AG04450 (cell line): ENCODE results near the gene ACOXL. TPM values are rescaled to one million over a fixed set of nuclear protein-coding genes. Genes with fewer than 3 reads are reported as not detected.

Experiments
- CTCF ChIA-PET: fragments of 300-600, 350-600 bp; formaldehyde crosslinking; extraction: SDS; loops from one replicate; lab custom pipeline; 2022; ENCODE audit warnings: antibody characterized with exemption, inconsistent platforms; lab: Charles Lee
- POLR2A ChIA-PET: fragments of 350-600 bp; formaldehyde crosslinking; extraction: SDS; loops from one replicate; lab custom pipeline; 2021; ENCODE audit warnings: antibody characterized with exemption, inconsistent platforms; lab: Yijun Ruan, JAX
- DNase-seq: peaks from one replicate; pipeline ENCODE4 v3.0.0-alpha.2; 2011; ENCODE audit warnings: low read depth, low spot score
- H3K27ac ChIP-seq: one replicate; pipeline ENCODE4 v1.5.1; 2012; ENCODE audit warnings: low read depth, low read length, control low read depth
- H3K27me3 ChIP-seq: one replicate; pipeline ENCODE4 v1.6.0; 2012; ENCODE audit warnings: low read length; ENCODE audit not compliant: control insufficient read depth, insufficient read depth
- H3K4me3 ChIP-seq: 2 replicates; pipeline ENCODE4 v1.5.1; 2011; ENCODE audit warnings: mild to moderate bottlenecking, low read depth, low read length, control low read depth
- H3K9me3 ChIP-seq: 2 replicates; pipeline ENCODE4 v1.5.1; 2012; ENCODE audit warnings: low read length; ENCODE audit not compliant: control insufficient read depth, insufficient read depth
- CTCF ChIP-seq: IDR thresholded peaks from 2 replicates; pipeline ENCODE4 v1.5.1; 2011; ENCODE audit warnings: low read depth, low read length, control low read depth, inconsistent platforms
- polyA plus RNA-seq: library from polyadenylated mRNA; depleted of rRNA; stranded (reverse); fragments of >200 nt; gene quantifications from 2 replicates; pipeline ENCODE4 v1.2.3, GENCODE V29; 2011

Gene ACOXL
- polyA plus RNA-seq, 1 experiment = not detected

DNA sequence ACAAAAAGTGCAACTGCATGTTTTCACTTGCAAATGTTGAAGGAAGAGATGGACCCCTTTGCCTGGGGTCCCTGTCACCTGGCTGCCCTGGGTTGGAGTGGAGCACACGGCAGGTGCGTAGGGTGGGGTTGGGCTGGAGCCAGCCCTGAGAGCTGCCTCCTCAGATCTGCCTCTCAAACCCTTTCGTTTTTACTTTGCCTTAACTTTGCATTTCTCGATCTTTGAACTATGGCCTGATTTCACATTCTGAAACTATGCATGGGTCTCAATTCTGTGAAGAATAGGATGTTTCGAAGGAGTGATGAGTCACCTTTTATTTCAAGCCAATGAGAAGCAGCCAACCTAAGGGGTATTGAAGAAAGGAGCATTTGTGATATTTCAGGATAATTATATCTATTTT lies 132.8 kb downstream of the ACOXL start:
- no peak for DNase-seq
- ChIA-PET CTCF (interaction anchor here (1.4 kb wide), 1 partner anchor 12 kb away, joined by 6 read pairs; no protein-coding TSS in a partner anchor), POLR2A (no interaction called here)
- Histone ChIP-seq H3K27me3 (peaks cover 10% of the 10 kb centered on the region), H3K27ac (no peak overlapping the region), H3K9me3 (no peaks in the 10 kb centered on the region), H3K4me3 (no peak overlapping the region)
- TF ChIP-seq CTCF = no peak

- CTCF ChIA-PET = interaction anchor here (1.4 kb wide), 1 partner anchor 12 kb away, joined by 6 read pairs; no protein-coding TSS in a partner anchor
- no peak for TF ChIP-seq CTCF
- Histone ChIP-seq H3K4me3 (no peak overlapping the region), H3K27me3 (peaks cover 7% of the 10 kb centered on the region), H3K9me3 (no peaks in the 10 kb centered on the region), H3K27ac (no peak overlapping the region)
- DNase-seq = no peak
- POLR2A ChIA-PET = no interaction called here
Measured at GRCh38 chr2:110866045-110866444, 133.7 kb downstream of the ACOXL start.

GRCh38 chr2:110866466-110866865 lies 134.1 kb downstream of the ACOXL start:
- H3K27me3 ChIP-seq = peaks cover 7% of the 10 kb centered on the region
- H3K27ac ChIP-seq = no peak overlapping the region
- ChIA-PET POLR2A (no interaction called here), CTCF (interaction anchor here (1.4 kb wide), 1 partner anchor 13 kb away, joined by 6 read pairs; no protein-coding TSS in a partner anchor)
- DNase-seq = no peak
- TF ChIP-seq CTCF = no peak
- H3K9me3 ChIP-seq = no peaks in the 10 kb centered on the region
- no peak overlapping the region for H3K4me3 ChIP-seq

DNA sequence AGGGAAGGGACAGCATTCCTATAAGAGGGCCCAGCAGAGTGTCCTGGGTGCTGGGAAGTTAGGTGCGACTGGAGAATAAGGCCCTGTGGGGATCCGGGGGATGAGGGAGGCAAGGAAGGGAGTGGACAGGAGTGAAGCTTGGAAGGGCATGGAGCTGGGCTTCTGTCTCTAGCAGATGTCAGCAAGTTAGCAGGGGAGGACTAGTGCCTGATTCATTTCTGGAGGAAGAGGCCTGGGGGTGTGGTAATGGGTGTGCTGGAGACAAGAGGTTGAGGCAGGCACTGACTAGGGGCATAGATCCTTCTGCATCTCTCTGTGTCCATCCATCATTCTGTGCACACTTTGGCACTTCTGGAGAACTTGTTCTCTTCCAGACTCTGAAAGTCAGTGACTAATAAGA lies 134.7 kb downstream of the ACOXL start:
- DNase-seq = no peak
- no peak overlapping the region for H3K4me3 ChIP-seq
- no peak overlapping the region for H3K27ac ChIP-seq
- ChIA-PET CTCF (no interaction called here), POLR2A (no interaction called here)
- TF ChIP-seq CTCF = no peak
- no peaks in the 10 kb centered on the region for H3K9me3 ChIP-seq
- H3K27me3 ChIP-seq = peaks cover 1% of the 10 kb centered on the region

DNA sequence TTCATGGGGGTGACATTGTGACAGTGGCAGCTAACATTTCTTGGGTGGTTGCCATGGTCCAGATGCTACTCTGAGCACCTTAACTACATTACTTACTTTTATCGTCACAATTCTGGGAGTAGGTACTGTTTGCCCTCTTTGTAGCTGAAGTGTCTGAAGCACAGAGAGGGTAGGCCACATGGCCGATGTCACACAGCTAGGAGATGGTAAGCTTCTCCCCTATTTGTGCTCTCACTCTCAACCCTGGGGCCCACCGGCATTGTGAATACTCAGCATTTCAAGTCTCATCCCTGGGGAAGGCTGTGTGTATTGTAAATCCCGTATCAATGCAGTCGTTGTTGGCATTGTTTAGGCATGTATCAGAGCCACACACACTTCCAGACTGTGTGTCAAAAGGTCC lies 136.6 kb downstream of the ACOXL start:
- CTCF ChIA-PET = no interaction called here
- no peak for DNase-seq

More for the DNA sequence above, 136.6 kb downstream of the ACOXL start:
- TF ChIP-seq CTCF = no peak
- H3K27ac ChIP-seq = no peak overlapping the region
- H3K27me3 ChIP-seq = no peaks in the 10 kb centered on the region
- H3K4me3 ChIP-seq = no peak overlapping the region
- H3K9me3 ChIP-seq = no peaks in the 10 kb centered on the region
- POLR2A ChIA-PET = interaction anchor here (0.6 kb wide), 1 partner anchor 1989 kb away, joined by 9 read pairs; no protein-coding TSS in a partner anchor
